Measurements from ENCODE around the gene CEP120. TPM values are rescaled to one million over a fixed set of nuclear protein-coding genes. Genes with fewer than 3 reads are reported as not detected.

The CEP120 gene
- polyA plus RNA-seq, 2 of the 4 experiments (the other 2 are of a cell fraction), result 10.1 to 40.8 TPM

GRCh38 chr5:123423278-123424149, at the start of gene CEP120 (continued):
- TF ChIP-seq REST (IDR thresholded peaks at IDR 0.05) (no peak; the same call in 1 of the 2 replicates), TFCP2L1 (CRISPR knock-in tag; IDR thresholded peaks at IDR 0.05) (no peak), ATOH8 (CRISPR knock-in tag; IDR thresholded peaks at IDR 0.05; ENCODE audit: low read depth) (no peak), KDM1A (IDR thresholded peaks at IDR 0.05; ENCODE audit: low read depth) (no peak), ZC3H11A (IDR thresholded peaks at IDR 0.05) (no peak), HES2 (IDR thresholded peaks at IDR 0.05) (no peak), RCOR1 (IDR thresholded peaks at IDR 0.05; ENCODE audit: low read depth, low read length) (no peak), FOSL2 (IDR thresholded peaks at IDR 0.05) (no peak), FOSL2 (CRISPR knock-in tag; IDR thresholded peaks at IDR 0.05) (no peak), EHF (CRISPR knock-in tag; IDR thresholded peaks at IDR 0.05) (no peak), CTCF (IDR thresholded peaks at IDR 0.05) (peak; percentile 78), MYC (IDR thresholded peaks at IDR 0.05; ENCODE audit: borderline replicate concordance, low read length) (0 out of 2 replicates have a peak, but pooled peaks have one; percentile 35), ESRRA (IDR thresholded peaks at IDR 0.05; ENCODE audit: borderline replicate concordance, low read length) (no peak), USF2 (IDR thresholded peaks at IDR 0.05) (peak; percentile 83), GATA3 (IDR thresholded peaks at IDR 0.05; ENCODE audit: borderline replicate concordance) (no peak), PBX3 (IDR thresholded peaks at IDR 0.05) (no peak), HDAC2 (IDR thresholded peaks at IDR 0.05) (no peak), CBX8 (IDR thresholded peaks at IDR 0.05) (no peak)
